ENCODE data around the gene CADM2.

Gene CADM2

DNA sequence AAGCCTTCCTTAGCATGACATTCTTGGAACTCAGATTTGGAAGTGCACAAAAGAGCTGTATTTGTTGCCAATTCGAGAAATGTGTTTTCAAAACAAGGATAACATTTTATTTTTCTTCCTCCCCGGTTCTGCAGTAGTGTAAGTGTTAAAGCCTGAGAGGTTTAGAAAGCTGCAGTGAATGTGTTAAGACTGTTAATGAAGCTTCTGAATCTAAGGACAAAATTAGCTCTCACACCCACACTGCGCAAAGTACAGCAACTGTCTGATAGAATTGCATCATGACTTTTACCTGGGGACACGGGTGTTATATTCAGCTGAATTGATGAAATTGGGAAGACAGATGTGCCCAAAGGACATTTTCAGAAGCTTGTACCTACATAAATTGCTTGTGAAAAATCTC, 344.4 kb downstream of the CADM2 start:
- ChIA-PET POLR2A (no interaction called here), CTCF (interaction anchor here (1.2 kb wide), 1 partner anchor 272 kb away, joined by 3 read pairs; no protein-coding TSS in a partner anchor)
- Histone ChIP-seq H3K4me1 (ENCODE audit: control insufficient read depth, insufficient read depth, low read length) (no peaks in the 10 kb centered on the region), H3K36me3 (ENCODE audit: control insufficient read depth in 2 of 2, insufficient read depth in 1 of 2, low read length in 2 of 2) (no peaks in the 10 kb centered on the region), H3K27ac (ENCODE audit: extremely low read depth, low read depth, low read length) (no peak overlapping the region), H3K4me3 (ENCODE audit: low read depth, low read length) (no peak overlapping the region), H3K9me3 (ENCODE audit: control insufficient read depth, insufficient read depth, low read depth, low read length) (no peaks in the 10 kb centered on the region)
- no peak for TF ChIP-seq ZNF174 (tag by site-specific recombination; IDR thresholded peaks at IDR 0.05)
- TF ChIP-seq ZNF747 (tag by site-specific recombination; IDR thresholded peaks at IDR 0.05), result no peak
- TF ChIP-seq ZNF292 (tag by site-specific recombination; IDR thresholded peaks at IDR 0.05; ENCODE audit: borderline replicate concordance, low read depth), result no peak
- TF ChIP-seq ZNF501 (tag by site-specific recombination; IDR thresholded peaks at IDR 0.05), result no peak
- no peak for TF ChIP-seq ZNF488 (tag by site-specific recombination; IDR thresholded peaks at IDR 0.05)
- TF ChIP-seq YY2 (tag by site-specific recombination; IDR thresholded peaks at IDR 0.05), result no peak
- TF ChIP-seq ZNF571 (tag by site-specific recombination; IDR thresholded peaks at IDR 0.05), result no peak
- TF ChIP-seq ZNF580 (tag by site-specific recombination; IDR thresholded peaks at IDR 0.05), result no peak
- TF ChIP-seq ZNF10 (tag by site-specific recombination; IDR thresholded peaks at IDR 0.05), result no peak
- no peak for TF ChIP-seq ZNF394 (tag by site-specific recombination; IDR thresholded peaks at IDR 0.05; ENCODE audit: borderline replicate concordance)
- TF ChIP-seq TCF7L2 (IDR thresholded peaks at IDR 0.05; ENCODE audit: borderline replicate concordance, low read depth, low read length), result no peak
- TF ChIP-seq HOXA7 (CRISPR knock-in tag; IDR thresholded peaks at IDR 0.05; ENCODE audit: borderline replicate concordance), result no peak
- TF ChIP-seq, protein P1, sequence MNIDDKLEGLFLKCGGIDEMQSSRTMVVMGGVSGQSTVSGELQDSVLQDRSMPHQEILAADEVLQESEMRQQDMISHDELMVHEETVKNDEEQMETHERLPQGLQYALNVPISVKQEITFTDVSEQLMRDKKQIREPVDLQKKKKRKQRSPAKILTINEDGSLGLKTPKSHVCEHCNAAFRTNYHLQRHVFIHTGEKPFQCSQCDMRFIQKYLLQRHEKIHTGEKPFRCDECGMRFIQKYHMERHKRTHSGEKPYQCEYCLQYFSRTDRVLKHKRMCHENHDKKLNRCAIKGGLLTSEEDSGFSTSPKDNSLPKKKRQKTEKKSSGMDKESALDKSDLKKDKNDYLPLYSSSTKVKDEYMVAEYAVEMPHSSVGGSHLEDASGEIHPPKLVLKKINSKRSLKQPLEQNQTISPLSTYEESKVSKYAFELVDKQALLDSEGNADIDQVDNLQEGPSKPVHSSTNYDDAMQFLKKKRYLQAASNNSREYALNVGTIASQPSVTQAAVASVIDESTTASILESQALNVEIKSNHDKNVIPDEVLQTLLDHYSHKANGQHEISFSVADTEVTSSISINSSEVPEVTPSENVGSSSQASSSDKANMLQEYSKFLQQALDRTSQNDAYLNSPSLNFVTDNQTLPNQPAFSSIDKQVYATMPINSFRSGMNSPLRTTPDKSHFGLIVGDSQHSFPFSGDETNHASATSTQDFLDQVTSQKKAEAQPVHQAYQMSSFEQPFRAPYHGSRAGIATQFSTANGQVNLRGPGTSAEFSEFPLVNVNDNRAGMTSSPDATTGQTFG (tag by site-specific recombination; IDR thresholded peaks at IDR 0.05; ENCODE audit: borderline replicate concordance), result no peak

DNA sequence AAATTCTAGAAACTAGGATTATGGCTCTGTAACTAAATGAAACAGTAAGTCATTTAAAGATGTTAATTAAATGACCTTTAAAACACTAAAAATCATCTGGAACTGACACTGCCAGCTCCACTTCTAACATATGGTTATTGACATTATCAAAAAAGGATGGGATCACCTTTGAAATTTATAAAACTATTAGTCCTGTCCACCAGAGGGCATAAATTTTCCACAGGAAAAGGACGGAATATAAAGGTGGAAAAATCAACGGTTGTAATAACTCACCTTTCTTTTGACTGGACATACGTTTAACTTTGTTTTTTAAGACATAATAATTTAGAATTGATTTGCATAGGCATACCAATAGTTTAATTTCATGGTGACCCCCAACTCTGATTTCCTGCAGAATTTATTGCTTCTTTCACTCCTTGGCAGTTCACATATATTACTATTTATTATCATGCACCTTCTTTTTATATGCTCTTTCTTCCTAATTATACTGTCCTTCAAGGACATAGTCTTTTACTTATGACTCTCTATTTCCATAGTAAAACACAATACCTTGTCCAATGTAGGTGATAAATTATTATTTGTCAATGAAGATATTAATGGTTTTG, 345.7 kb downstream of the CADM2 start:
- H3K4me1 ChIP-seq (ENCODE audit: control insufficient read depth, insufficient read depth, low read length), result no peaks in the 10 kb centered on the region
- no peak for TF ChIP-seq REST (tag by site-specific recombination; IDR thresholded peaks at IDR 0.05)
- TF ChIP-seq ZNF311 (tag by site-specific recombination; IDR thresholded peaks at IDR 0.05; ENCODE audit: borderline replicate concordance), result no peak
- no peak for TF ChIP-seq ZBTB7A (tag by site-specific recombination; IDR thresholded peaks at IDR 0.05; ENCODE audit: low read depth)
- no peak for TF ChIP-seq SETDB1 (IDR thresholded peaks at IDR 0.05; ENCODE audit: insufficient read length, low read length)
- TF ChIP-seq SP2 (tag by site-specific recombination; IDR thresholded peaks at IDR 0.05), result no peak
- TF ChIP-seq ZNF274 (IDR thresholded peaks at IDR 0.05; ENCODE audit: low read length), result no peak
- TF ChIP-seq ZNF274 (tag by site-specific recombination; IDR thresholded peaks at IDR 0.05; ENCODE audit: borderline replicate concordance), result no peak
- POLR2A ChIA-PET, result no interaction called here
- CTCF ChIA-PET, result interaction anchor here (1.2 kb wide), 1 partner anchor 32 kb away, joined by 3 read pairs; no protein-coding TSS in a partner anchor
- no peak overlapping the region for H3K27ac ChIP-seq (ENCODE audit: extremely low read depth, low read depth, low read length)
- no peaks in the 10 kb centered on the region for H3K36me3 ChIP-seq (ENCODE audit: control insufficient read depth in 2 of 2, insufficient read depth in 1 of 2, low read length in 2 of 2)
- H3K4me3 ChIP-seq (ENCODE audit: low read depth, low read length), result no peak overlapping the region
- no peaks in the 10 kb centered on the region for H3K9me3 ChIP-seq (ENCODE audit: control insufficient read depth, insufficient read depth, low read depth, low read length)
